Erythroblast (primary cell): ENCODE results near the gene MICA.
"Not testable (repeated sequence)": the region's sequence is repeated elsewhere in the genome, so short reads cannot be mapped to it uniquely, and the experiment has no call there.

Source experiments
- GATA1 ChIP-seq: IDR thresholded peaks from 2 replicates; pipeline ENCODE4 v1.6.1; 2011; ENCODE audit warnings: low read depth, mild to moderate bottlenecking, control low read depth, low read length, moderate library complexity
- POLR2A ChIP-seq: IDR thresholded peaks from 2 replicates; pipeline ENCODE4 v1.6.1; 2011; ENCODE audit warnings: mild to moderate bottlenecking, low read length

GRCh38 chr6:31374118-31374517 lies 29.3 kb upstream of the MICA start:
- TF ChIP-seq POLR2A, GATA1: not testable (repeated sequence)
